CD4-positive, alpha-beta T cell treated with Interleukin-12 subunit alpha and Interleukin-12 subunit beta, for 1 hour (primary cell): ENCODE results near the gene PEX14.

Experiments
- DNase-seq: peaks from one replicate; pipeline ENCODE4 v3.0.0-alpha.2; 2020

PEX14 gene

DNA sequence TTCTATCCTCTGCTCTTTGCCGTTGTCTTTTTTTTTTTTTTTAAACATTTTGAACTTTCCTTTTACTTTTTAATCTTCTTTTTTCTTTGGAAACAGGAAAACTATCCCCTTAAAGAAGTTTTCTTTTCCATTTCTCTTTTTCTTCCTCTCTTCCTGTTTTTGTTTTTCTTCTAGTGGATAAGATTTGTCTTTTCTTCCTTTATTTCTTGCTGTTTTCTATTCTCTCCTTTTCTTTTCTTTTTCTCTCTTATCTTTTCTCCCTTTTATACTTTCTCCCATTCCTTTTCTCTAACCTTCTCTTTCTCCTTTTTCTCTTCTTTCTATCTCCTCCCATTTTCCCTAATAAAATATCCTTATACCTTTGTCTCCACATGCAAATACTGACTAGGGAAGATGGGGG, 46.2 kb downstream of the PEX14 start:
- DNase-seq, result no peak

DNA sequence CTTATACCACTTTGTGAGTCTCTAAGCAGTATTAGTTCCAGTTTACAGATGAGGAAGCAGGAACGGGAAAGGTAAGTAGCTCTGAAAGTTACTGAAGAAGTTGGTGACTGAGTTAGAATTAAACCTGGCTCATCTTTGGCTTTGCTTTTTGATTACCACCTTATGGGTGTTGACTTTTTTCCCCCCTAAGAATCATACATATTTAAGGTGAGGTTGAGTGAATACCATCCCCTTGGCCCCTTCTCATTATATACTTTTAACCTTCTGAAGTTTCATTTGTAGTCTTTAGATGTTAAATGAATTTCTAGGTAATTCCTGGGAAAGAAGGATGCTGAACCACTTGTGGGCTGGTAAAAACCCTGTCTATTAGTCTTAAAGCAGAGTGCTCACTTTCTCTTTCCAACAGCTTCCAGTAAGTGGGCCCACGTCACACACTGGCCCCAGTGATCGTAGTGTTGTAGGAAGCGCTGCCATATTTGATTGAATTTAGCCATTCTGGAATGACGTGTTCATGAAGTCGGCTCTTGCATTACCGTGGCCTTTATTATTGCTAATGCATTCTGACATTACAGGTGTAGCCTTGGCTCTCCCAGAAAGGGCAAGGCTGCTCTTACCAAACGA, 46.9 kb downstream of the PEX14 start:
- no peak for DNase-seq

DNA sequence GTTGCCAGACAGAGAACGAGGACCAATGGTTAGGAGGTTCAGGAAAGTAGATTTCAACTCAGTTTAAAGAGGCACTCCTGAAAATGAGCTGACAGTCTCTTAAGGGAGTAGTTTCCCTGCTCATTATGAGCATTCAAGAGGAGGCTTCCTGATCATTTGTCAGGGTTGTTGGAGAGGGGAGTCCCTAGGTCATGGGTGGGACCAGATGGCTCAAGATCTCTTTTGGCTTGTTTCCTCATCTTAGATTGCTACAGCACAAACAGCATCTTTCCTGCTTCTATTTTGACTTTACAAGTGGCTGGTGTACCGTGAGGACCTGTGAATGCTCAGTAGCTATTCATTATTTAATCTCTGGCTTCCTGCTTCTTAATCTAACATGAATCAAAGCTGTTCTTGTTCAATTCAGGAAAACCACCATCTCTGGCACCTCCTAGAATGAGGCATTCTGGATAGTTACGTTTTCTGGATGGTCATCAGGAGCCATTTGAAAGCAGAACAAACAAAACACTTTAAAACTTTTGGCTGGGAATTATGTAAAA, 47.6 kb downstream of the PEX14 start:
- DNase-seq, result no peak

DNA sequence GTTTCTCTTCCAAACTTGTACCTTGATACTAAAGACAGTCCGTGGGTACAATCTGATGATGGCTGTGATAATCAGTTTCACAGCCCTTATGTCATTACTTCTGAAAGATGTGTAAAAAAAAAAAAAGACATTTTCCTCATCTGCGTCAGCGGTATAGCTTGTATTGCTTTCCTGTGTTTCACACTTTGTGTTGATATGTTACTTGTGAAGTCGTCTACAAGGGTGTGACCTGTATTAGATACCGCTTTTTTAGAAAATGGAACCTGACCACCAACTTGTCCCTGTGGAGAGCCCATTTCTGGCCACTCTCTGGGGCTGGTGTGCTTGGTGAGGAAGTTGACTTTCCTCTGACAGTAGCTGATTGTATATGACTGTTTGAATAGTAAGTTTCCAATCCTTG, 50.5 kb downstream of the PEX14 start:
- DNase-seq, result peak; percentile 50

DNA sequence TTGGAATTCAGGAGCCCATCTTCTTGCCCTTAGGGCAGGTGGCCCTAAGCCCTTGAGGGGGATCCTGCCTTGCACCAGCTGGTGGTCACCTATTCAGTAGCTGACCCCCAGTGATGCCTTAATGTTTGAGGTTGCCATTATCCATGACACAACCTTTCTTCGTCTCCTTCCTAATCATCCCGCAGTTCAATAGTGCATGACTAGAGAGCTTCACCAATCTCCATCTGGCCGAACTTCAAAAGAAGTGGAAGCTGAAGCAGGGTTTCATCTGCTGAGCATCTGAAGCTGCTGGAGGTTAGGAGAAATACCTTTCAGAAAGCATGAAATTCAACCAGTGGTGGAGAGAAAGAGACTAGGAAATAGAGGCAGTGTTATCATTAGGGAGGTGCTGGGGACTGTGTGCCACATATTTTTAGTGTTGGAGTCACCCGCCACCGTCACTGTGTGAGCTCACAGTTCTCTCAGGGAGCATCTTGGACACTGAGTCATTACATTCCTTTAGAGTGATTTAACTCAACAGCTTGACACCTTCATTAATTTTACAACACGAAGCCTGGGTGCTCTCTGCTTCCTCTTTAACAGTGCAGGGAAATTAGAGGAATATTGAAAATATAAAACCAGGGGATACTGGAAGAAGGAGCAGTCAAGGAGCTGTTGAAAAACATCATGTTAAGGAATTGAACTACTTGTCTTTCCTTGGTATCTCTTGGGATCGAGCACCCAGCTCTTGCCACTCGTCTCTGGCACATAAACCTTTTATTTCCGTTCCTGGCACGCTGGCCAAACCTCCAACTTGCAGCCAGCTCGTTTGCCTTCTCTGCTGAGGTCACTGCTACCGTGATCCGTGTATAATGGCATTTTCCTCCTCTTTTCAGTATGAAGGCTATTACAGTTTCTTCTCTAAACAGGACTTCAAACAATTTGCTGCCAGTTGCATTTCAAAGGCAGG, 53.6 kb downstream of the PEX14 start:
- DNase-seq, result no peak

DNA sequence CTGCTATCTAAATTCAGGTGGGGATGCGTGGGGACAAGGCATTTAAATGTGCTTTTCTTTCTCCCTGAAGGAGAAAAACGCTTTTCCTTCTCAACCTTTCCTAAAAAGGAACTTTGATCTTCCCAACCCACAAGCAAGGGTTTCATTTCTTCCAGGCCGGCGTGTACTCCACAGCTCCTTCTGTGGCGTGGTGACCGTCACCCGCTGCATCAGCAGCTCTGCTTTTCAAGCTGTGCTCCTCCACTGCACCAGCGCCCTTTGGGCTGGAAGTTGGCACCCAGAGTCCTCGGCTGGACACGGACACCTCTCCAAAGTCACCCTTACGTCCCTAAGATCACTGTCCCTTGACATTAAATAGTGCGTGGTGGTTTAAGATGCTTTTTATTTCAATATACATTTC, 54.3 kb downstream of the PEX14 start:
- no peak for DNase-seq

DNA sequence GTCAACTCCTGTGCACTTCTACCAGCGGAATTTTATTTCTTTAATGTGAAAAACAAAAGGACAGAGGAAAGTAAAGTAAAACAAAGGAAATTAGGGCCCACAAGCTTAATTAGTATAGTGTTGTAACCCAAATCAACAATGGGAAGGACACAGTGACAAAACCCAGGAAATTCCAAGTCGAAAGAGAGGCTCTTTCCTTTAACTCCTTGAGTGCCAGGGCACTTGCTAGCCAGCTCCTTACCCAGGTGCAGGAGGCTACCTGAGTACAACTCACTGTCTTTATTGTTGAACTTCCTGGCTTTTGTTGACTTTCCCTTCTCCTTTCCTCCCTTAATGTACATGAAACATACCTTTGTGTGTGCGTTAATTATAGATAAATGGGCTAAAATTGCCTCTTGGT, 55.0 kb downstream of the PEX14 start:
- DNase-seq, result no peak

DNA sequence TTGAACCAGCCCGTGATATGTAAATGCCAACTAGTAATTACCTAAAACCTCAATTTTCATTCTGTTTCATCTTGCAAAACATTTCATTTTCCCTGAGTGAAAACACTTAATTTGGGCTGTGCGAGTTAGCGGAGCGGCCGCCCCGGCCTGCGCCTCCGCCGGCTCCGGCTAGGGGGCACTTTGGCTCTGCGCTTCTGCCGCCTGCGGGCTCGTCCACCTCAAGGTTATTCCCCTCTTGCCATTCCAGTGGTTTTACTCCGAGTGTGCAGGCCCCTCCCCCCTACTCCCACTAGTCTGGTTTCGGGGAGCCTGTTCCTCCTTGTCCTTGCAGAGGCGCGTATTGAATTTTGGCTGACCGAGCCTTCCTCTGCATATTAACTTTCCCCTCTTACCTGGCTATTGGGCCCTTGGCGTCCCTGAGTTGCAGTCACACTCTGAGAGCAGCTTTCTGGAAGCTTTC, 55.6 kb downstream of the PEX14 start:
- no peak for DNase-seq

DNA sequence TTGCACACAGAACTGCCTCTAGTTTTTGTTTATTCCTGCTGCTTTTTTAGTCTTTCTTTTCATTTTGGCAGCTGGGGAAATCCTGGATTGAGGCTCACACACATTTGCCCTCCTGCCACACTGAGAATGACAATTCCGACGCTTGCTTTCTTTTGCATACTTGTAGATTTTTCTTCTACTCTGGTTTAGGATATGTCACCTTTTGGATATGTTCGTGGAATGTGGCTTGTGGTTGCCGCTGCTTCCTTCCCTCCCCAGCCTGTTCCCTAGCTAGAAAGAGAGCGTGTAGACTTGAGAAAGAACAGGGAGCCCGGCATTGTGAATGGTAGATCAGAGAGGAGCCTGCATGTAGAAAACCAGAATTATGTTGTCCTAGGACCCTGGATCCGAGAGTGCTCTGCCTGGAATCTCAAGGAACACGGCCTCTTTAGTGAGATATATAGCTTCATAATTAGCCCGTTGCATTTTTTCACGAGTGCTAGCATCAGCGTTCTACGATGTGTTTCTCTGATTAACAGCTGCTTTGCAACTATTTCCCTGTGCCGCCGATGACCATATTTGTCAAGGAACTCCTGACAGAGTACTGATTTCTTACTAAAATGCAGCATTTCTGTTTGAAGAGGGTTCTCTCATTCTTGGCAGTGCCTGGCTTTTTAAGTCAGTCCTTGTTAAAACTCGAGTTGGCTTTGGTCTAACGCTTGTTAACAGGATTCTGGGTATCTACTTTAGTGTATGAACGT, 56.2 kb downstream of the PEX14 start:
- DNase-seq, result no peak

DNA sequence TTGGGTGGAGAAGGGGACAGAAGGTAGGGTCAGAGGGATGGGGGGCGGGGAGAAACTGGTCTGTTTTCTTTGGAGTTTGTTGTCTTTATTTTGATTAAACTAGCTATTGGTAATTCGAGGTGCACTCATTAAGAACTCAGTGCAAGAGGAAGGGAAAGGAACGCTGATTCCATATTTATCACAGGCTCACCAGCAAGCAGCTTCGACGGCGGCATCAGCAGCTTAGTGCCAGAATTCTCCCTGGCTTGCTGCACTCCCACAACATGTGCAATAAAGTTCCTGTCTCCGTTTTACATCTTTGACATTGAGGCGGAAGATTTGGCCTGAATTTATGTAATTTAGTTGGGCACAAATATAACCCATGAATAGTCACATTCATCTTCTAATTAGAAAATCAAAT, 57.6 kb downstream of the PEX14 start:
- DNase-seq, result no peak

DNA sequence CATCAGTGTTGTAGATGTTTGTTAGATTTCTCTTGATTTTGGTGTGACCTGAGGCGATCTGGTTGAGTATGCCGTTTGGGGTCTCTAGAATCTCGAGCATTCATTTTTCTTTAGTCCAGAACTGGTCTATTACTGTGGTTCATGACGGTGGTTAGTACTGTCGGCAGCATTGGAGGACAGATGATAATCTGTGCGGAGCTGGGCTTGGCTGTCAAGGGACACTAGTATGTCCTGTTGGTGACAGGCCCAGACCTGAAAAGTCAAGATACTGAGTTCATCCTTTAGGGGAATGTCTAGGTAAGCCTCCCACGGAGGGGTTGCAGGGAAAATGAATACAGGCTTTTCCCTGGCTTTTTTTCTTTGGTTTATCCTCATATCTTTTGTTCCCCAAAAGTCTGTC, 59.8 kb downstream of the PEX14 start:
- no peak for DNase-seq

DNA sequence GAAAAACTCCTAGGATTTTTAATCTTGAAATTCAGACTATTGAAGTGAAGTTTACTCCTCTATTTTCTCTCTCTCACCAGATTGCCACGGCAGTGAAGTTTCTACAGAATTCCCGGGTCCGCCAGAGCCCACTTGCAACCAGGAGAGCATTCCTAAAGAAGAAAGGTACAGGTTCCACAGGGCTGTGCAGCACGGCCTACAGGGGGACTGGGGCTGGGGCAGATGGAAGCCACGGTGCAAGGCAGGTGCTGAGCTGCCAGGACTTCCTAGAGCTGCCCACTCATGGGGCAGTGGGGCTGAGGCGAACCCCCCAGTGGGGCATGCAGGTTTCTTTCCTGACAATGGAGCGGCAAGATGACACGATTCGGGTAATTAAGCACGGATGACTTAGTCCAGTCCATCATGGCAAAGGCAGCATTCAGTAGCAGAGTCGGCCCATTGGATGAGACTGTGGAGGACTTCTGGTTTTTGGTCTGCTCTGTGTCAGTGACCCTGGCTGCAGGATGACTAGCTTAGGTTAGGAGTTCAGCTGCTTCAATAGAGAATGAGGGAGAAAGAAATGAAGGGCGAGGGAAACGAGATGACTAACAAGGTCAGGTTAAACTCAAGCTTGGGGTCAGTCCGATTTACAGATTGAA, 61.5 kb downstream of the PEX14 start:
- no peak for DNase-seq

DNA sequence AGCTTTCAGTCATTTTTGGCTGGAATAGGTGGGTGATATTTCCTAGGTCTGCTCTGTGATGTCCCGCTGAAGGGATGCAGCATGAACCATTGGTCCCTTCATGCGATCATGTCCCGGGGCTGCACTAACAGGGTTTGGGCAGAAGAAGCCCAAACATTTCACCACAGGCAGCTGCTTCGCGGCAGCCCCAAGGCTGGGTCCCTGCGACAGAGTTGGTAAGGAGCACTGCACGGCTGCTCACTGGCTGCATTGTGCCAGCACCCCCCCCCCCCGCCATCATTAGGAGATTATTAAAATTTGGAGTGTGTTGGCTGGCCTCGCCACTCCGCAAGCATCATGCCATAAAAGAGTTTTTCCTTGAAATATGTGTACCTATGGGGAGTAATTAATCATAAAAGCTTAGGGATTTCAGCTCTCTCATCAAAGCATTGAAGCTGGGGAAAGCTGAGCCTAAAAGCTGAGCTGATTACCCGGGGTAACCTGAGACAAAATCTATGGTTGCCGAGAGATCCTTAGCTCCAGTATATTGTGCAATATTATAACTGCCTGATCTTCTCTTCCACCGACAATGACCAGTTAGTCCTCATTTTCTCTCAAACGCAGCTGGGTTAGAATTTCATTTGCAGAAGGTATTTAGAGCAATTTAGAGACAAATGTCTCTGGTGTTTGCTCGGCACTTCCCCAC, 62.5 kb downstream of the PEX14 start:
- no peak for DNase-seq

DNA sequence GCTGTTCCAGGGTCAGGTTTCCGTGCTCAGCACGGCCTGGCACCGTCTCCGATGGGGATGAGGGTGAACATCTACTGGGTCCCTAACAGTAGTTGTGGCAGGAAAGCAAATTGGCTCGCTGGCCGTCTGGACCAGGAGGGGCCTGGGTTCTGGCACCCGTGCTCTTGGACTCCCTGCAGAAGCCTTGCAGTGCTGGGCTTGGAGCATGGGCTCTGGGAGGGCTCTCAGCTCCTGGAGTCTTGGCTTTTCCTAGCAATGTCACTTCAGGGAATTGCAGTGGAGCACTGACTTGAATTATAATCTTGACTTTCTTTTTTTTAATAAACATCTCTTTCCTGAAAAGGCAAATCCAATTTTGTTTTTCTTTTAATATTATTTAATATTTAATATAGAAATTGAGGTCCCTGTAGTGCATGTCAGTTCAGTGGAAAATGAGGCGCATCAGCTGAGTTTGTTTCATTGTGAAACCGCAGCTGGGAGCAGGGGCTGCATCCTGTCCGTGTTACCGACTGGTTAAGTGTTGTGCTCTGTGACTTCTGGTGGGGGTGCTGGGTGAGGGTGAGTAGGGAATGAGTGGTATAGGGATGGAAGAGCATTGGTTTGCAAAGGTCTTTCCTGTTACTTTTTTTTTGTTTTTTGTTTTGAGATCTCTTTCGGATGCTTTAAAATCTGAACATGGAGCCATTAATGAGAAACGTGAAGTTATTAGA, 64.1 kb downstream of the PEX14 start:
- DNase-seq, result no peak

DNA sequence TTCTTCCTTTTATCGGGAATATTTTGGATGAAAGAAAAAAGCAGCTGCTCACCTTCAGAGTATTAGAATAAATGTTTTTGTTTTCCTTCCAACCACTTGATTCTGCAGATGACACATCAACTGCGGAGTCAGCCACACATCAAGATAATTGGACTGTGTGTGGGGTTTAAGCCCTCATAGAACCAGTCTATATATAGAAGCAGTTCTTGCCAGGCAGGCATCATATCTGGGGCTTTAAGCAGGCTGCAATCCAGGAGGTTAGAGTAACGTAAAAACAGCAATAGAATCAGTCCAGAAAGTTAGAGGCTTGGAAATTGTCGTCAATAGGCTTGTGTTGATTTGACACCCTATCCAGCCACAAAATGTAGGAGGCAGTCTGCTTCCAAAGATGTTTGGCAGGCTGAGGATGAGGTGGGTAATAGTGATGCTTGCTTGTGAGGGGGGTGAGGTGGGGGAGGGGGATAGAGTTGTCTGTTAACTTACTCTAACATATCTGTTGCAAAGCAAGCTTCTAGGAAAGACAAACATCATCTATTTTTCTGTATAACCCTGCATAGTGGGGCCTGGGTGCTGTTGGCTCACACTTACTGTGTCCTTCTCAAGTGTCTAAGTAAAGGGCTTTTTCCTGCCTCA, 64.8 kb downstream of the PEX14 start:
- DNase-seq, result no peak

DNA sequence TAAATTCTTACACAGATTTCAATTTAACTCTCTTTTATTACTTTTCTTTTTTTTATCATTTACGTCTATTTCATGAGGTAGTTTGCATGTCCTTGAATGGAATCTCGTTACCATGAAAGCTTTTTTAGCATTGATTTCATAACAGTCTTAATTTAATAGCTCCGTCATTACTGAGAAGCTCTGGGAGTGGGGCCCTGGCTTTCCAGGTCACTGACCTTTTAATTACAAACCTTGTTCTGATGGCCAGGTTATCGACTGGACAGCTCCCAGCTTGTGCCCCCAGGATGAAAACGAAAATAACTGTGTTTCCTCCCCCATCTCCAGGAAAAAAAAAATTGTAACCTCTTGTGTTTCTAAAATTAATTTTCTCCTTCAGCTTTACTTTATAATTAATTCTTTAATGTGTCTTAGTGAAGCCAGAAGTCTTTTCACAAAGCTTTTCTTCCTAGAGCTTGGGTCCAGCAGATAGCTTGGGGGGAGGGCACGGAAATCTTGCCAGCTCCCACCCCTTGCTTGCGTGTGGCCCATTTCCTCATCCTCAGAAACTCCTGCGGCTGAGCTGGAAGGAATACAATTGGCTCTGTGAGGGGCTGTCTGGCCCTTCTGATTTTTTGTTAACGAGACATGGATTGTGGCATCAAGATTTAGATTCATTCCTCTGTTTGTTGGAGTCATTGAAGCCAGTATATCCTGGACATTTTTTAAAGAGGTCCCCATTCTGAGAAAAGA, 65.7 kb downstream of the PEX14 start:
- no peak for DNase-seq

DNA sequence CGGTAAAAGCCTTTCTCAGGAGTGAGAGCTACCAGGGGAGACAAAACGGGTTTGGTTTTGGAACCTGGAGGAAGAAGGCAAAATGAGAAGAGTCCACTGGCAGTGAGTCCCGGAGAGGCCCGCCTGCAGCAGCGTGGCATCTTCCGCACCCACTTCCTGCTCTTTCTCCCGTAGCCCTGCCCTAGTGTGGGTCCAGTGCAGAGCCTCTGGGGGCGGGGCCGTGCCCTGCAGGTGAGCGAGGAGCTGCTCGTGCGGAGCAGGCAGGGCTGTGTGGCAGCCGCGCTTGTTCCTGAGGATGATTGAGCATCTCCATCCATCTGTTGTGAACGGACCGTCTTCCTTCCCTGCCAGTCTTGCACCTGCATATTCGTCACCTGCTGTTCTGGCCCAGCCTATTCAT, 66.5 kb downstream of the PEX14 start:
- DNase-seq, result no peak

DNA sequence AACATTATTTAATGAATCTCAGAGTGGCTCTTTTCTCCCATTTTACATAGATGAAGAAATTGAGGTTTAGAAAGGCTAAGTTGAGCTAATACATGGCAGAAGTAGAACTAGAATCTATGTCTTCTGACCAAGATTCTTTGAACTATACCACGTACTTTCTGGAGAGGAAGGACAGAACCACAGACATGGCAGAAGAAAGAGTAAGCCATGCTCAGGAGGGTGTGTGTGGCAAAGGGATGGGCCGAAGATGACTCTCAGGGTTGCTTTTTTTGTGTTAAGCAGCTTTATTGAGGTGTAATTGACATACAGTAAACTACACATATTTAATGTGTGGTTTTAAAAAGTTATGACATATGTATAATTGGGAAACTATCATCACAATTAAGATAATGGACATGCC, 69.5 kb downstream of the PEX14 start:
- DNase-seq, result peak; percentile 33

DNA sequence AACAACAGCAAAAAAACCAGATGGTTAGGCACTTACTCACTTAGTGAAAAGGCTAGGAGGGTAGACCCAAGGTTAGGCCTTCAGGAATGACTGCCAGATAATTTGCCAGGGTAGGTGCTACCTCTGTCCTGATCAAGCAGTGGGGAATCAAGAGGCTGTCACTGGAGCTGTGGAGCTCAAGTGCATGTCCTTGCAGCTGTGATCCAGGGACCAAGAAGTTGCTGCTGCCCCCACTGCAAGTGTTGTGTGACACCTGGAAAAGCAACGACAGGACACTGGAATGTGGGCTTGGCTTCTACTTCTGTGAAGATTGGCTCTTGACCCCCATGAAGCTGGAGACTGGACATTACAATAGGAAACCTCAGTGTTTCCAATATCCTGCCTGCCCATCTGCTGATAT, 72.1 kb downstream of the PEX14 start:
- no peak for DNase-seq

DNA sequence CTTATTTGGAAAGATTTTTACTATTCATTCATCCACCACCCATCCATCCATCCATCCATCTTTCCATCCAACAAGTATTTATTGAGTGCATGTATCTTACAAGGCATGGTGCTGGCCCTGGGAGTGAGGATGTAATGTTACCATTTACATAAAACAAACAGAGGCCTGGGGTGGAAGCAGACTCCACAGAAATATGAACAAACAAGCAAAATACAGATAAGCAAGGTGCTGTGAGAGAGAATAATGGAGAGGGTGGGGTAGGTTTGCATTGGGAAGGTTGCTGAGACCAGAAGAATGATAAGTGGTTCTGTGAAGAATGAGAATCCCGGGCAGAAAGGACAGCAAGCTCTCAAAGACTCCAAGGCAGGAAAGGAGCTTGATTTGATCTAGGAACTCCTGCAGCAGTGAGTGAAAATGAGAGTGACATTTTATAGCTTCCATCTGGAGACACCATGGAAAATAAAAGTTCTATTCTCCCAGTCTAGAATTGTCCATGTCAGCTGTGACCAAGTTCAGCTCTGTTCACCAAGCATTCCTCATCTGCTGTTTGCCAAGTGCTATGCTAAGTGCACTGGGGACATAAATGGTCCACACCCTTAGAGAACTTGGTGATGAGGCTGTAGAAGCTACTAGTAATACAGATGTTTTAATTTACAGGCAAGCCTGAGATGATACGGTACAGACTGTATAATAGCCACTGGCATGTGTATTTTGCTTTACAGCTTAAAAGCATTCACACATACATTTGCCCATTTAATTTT, 75.3 kb downstream of the PEX14 start:
- DNase-seq, result no peak
